Upper lobe of left lung (tissue), 6 donors: ENCODE results near the gene CLIC6. TPM values are rescaled to one million over a fixed set of nuclear protein-coding genes. Genes with fewer than 3 reads are reported as not detected.

ENCODE experiments used
- ATAC-seq, 2 donors: fragments of 200-7000 bp; cut with Tn5 transposase; one replicate each; pipeline ENCODE4 v1.9.1; 2022; ENCODE audit warnings: mild to moderate bottlenecking in 2 of 2, moderate library complexity in 2 of 2; ENCODE audit not compliant: low FRiP score in 2 of 2
- DNase-seq, 2 donors: peaks; one replicate each; pipeline ENCODE4 v3.0.0-alpha.2; 2019 to 2020
- H3K27ac ChIP-seq, 4 donors: fragments of 200-600 bp; sonication (generic); one replicate each; pipeline ENCODE4 v1.5.1; 2016 to 2019
- H3K27me3 ChIP-seq, 4 donors: fragments of 200-600 bp; sonication (generic); one replicate each; pipeline ENCODE4 v1.5.1; 2017 to 2019
- H3K36me3 ChIP-seq, 4 donors: fragments of 200-600 bp; sonication (generic); one replicate each; pipeline ENCODE4 v1.5.1; 2016 to 2019
- H3K4me1 ChIP-seq, 4 donors: fragments of 200-600 bp; sonication (generic); one replicate each; pipeline ENCODE4 v1.5.1; 2018 to 2019
- H3K4me3 ChIP-seq, 4 donors: fragments of 200-600 bp; sonication (generic); one replicate each; pipeline ENCODE4 v1.5.1; 2017 to 2019; ENCODE audit warnings: mild to moderate bottlenecking in 2 of 4, moderate library complexity in 1 of 4
- H3K9me3 ChIP-seq, 4 donors: fragments of 200-600 bp; sonication (generic); one replicate each; pipeline ENCODE4 v1.5.1; 2018 to 2019
- EP300 ChIP-seq, 4 donors: sonication (generic); formaldehyde crosslinking; IDR thresholded peaks; one replicate each; pipeline ENCODE4 v1.5.1; 2017; ENCODE audit warnings: antibody characterized with exemption in 4 of 4, control low read depth in 2 of 4
- POLR2A ChIP-seq, 4 donors: fragments of 450-650 bp; IDR thresholded peaks; one replicate each; pipeline ENCODE4 v1.5.1; 2016 to 2017; ENCODE audit warnings: antibody characterized with exemption in 4 of 4, mild to moderate bottlenecking in 2 of 4
- POLR2AphosphoS5 ChIP-seq, 2 donors: sonication (generic); formaldehyde crosslinking; IDR thresholded peaks; one replicate each; pipeline ENCODE4 v1.5.1; 2017; ENCODE audit warnings: antibody characterized with exemption in 2 of 2
- WGBS, 2 donors: methylation state at CpG; one replicate each; pipeline ENCODE4 v1.1.5; 2017 to 2018; 5-methylcytosine and 5-hydroxymethylcytosine counted together
- total RNA-seq, 6 donors: library from RNA; depleted of rRNA in 4 of 6; stranded (reverse); fragments of >200 nt in 4 of 6; gene quantifications; one replicate each; pipeline versions ENCODE4 v1.1.0 to v1.2.1, GENCODE V29; 2016 to 2021
- TF ChIP-seq, protein P1 (sequence below), 6 experiments: fragments of 450-650 bp in 4 of 6; fragments of 200-600 bp in 2 of 6; sonication (generic) in 2 of 6; IDR thresholded peaks; one replicate each; pipeline ENCODE4 v1.5.1; 2016 to 2019; ENCODE audit warnings: antibody characterized with exemption in 6 of 6
- donor health status: DM: no; HTN: no; CAD: no; lungs with moderate emphysema.
- donor health status: DM: no; HTN: yes; CAD: no; lungs with severe emphysema.

Gene CLIC6
- 10 to 100 TPM in 4 of 6 donors, 1 to 10 TPM in 2; 6.2 to 42.6 (median 13.8) TPM for total RNA-seq

DNA sequence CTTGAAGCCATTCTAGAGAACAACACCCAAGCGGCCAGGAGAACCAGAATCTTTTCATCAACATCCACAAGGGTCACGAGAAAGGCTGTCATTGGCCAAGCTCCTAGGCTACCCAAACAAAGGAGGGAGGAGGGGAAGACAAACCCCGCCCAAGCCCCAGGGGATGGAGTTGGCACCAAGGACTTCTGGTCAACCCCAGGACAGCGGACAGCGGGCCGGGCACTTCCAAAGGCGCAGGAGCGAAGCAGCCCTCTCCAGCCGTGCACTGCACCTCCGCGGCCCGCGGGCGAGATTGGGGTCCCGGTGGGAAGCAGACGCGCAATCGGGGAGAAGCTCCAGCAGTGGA, at the start of gene CLIC6:
TSS of gene CLIC6 (plus strand) at position 192 of the 346 bp plus-strand sequence. CDS start 395 bp downstream, outside the sequence.
- peak within 1 kb of the TSS; percentile 61 to 86 (median 67) for H3K27ac ChIP-seq
- H3K36me3 ChIP-seq = no peaks in the 10 kb centered on the region
- DNase-seq (peak; percentile 51 to 86), ATAC-seq (peak in 1 of 2 donors; percentile 30)
- no peaks in the 10 kb centered on the region for H3K9me3 ChIP-seq
- peaks cover 0 to 20% (median 15%) of the 10 kb centered on the region in 4 donors for H3K27me3 ChIP-seq
- H3K4me3 ChIP-seq = peak within 1 kb of the TSS; percentile 20 to 57 (median 50)
- WGBS, 2 donors = 29 to 30% methylated on average over 16 to 18 of the region's 18 CpGs
- H3K4me1 ChIP-seq = peaks cover 14 to 27% (median 19%) of the 10 kb centered on the region in 4 donors
- TF ChIP-seq, protein P1, sequence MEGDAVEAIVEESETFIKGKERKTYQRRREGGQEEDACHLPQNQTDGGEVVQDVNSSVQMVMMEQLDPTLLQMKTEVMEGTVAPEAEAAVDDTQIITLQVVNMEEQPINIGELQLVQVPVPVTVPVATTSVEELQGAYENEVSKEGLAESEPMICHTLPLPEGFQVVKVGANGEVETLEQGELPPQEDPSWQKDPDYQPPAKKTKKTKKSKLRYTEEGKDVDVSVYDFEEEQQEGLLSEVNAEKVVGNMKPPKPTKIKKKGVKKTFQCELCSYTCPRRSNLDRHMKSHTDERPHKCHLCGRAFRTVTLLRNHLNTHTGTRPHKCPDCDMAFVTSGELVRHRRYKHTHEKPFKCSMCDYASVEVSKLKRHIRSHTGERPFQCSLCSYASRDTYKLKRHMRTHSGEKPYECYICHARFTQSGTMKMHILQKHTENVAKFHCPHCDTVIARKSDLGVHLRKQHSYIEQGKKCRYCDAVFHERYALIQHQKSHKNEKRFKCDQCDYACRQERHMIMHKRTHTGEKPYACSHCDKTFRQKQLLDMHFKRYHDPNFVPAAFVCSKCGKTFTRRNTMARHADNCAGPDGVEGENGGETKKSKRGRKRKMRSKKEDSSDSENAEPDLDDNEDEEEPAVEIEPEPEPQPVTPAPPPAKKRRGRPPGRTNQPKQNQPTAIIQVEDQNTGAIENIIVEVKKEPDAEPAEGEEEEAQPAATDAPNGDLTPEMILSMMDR (IDR thresholded peaks at IDR 0.05) = no peak
- TF ChIP-seq POLR2AphosphoS5 (IDR thresholded peaks at IDR 0.05) (peak in 1 of 2 donors; percentile 31), POLR2A (IDR thresholded peaks at IDR 0.05) (peak in 2 of 4 donors; percentile 19 to 86)

DNA sequence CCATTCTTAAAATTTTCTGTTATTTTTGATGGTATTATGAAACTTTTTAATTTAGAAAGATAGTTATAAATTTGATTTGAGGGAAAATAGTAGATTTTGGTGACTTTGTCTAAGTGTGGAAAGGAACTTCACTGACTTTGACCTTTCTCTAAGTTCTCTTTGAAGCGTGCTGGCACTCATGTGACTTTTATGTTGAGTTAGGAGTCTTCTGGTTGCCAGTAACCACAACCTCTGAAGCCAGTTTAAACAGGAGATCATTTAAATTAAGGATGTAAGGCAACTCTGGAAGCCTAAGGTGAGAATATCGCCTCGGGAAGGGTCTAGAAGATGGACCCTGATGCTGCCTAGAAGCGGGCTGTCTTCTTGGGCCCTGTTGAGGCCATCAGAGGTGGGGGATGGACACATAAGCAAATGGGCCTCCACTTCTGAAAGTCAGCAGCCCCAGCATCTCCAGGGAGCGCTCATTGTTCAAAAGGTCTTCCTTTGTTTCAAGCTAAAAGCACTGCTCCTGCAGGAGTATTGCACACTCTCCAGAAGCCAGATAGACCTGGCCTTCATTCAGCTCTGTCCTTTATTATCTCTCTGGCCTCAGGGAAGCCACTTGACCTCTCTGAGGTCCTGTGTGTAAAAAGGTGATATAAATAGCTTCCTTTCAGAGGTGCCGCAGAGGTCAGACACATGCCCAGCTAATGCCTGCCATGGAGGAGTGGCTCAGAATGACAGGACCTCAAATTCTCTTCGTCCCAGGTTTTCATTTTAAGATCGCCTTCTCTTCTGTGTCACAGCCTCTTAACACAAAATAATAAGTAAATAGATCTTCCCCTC, 48.7 kb upstream of the CLIC6 start:
- Histone ChIP-seq H3K4me3 (no peak overlapping the region), H3K9me3 (no peaks in the 10 kb centered on the region), H3K36me3 (no peaks in the 10 kb centered on the region), H3K27ac (no peak overlapping the region), H3K4me1 (peaks cover 0 to 5% (median 3%) of the 10 kb centered on the region in 4 donors), H3K27me3 (no peaks in the 10 kb centered on the region)
- TF ChIP-seq POLR2A (IDR thresholded peaks at IDR 0.05) = no peak
- TF ChIP-seq, protein P1 (IDR thresholded peaks at IDR 0.05) = no peak
- no peak for TF ChIP-seq POLR2AphosphoS5 (IDR thresholded peaks at IDR 0.05)
- no peak for TF ChIP-seq EP300 (IDR thresholded peaks at IDR 0.05)
- 86 to 87% methylated on average over 8 of the region's 8 CpGs for WGBS, 2 donors
- DNase-seq = no peak
- no peak for ATAC-seq

DNA sequence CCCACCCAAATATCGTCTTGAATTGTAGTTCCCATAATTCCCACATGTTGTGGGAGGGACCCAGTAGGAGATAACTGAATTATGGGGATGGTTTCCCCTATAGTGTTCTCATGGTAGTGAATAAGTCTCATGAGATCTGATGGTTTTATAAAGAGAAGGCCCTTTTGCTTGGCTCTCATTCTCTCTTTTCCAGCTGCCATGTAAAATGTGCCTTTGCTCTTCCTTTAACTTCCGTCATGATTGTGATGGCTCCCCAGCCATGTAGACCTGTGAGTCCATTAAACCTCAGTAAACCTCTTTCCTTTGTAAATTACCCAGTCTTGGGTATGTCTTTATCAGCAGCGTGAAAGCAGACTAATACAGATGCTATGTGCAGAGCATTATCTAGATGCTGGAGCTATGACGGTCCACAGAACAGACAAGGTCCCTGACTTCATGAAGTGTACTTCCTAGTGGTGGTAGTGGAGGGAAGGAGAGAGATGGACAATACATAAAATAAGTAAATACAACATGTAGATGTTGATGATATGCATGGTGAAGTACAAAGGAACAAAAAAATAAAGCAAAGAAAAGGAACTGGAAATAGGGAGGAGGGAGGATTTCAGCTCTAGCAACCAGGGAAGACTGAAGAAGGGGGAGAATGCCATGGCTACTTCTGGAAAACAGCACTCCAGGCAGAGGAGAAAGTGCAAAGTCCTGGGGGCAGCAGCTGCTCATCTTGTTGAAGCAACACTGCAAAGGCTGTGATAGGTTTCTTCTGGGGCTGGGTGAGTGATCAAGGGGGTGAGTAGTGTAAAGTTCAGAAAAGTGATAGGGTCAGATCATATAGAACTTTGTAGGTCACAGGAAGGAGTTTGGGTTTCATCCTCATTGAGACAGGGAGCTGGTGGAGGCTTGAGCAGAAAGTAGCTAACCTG, 47.1 kb upstream of the CLIC6 start:
- no peak for DNase-seq
- TF ChIP-seq POLR2A (IDR thresholded peaks at IDR 0.05) (no peak), POLR2AphosphoS5 (IDR thresholded peaks at IDR 0.05) (no peak), EP300 (IDR thresholded peaks at IDR 0.05) (no peak)
- TF ChIP-seq, protein P1 (IDR thresholded peaks at IDR 0.05) = no peak
- 88 to 96% methylated on average over 4 of the region's 4 CpGs for WGBS, 2 donors
- Histone ChIP-seq H3K27me3 (no peaks in the 10 kb centered on the region), H3K27ac (no peak overlapping the region), H3K9me3 (no peaks in the 10 kb centered on the region), H3K36me3 (no peaks in the 10 kb centered on the region), H3K4me1 (no peaks in the 10 kb centered on the region), H3K4me3 (no peak overlapping the region)
- no peak for ATAC-seq

DNA sequence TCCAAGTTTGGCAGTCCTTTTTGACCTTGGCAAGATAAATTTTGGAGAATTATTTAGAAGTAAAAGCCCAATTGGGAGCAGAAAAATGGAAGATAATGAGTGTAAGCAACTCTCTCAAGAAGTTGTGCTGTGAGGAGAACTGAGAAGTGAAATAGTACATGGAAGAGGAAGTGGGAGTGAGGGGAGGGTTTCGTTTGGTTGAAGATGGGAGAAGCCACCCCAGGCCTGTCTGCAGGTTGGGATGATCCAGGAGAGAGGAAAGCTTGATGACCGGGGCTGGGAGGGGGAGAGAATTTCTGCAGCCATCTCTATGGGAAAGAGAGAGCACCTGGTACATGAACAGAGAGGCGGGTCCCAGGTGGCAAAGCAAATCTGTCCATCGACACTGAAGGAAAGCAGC, 45.3 kb upstream of the CLIC6 start:
- WGBS, 2 donors = 73 to 75% methylated on average over 4 of the region's 4 CpGs
- Histone ChIP-seq H3K27me3 (no peaks in the 10 kb centered on the region), H3K4me1 (no peaks in the 10 kb centered on the region), H3K27ac (no peak overlapping the region), H3K36me3 (no peaks in the 10 kb centered on the region), H3K9me3 (no peaks in the 10 kb centered on the region), H3K4me3 (no peak overlapping the region)
- ATAC-seq (peak in 1 of 2 donors; percentile 63), DNase-seq (no peak)
- TF ChIP-seq, protein P1 (IDR thresholded peaks at IDR 0.05) = no peak
- TF ChIP-seq POLR2A (IDR thresholded peaks at IDR 0.05) (no peak), POLR2AphosphoS5 (IDR thresholded peaks at IDR 0.05) (no peak), EP300 (IDR thresholded peaks at IDR 0.05) (no peak)
